BJ (cell line): ENCODE results near the gene PLA1A. TPM values are rescaled to one million over a fixed set of nuclear protein-coding genes. Genes with fewer than 3 reads are reported as not detected.
"Not testable (repeated sequence)": the region's sequence is repeated elsewhere in the genome, so short reads cannot be mapped to it uniquely, and the experiment has no call there.

Experiments
- CTCF ChIA-PET: fragments of 350-600 bp; formaldehyde crosslinking; extraction: SDS; loops from one replicate; lab custom pipeline; 2021; ENCODE audit warnings: antibody characterized with exemption, inconsistent platforms; lab: Yijun Ruan, JAX
- POLR2A ChIA-PET: fragments of 300-600 bp; sonication (Branson Sonifier 250); formaldehyde crosslinking; extraction: SDS; loops from one replicate; lab custom pipeline; 2021; ENCODE audit warnings: antibody characterized with exemption; lab: Charles Lee
- DNase-seq: peaks from one replicate; pipeline ENCODE4 v3.0.0-alpha.2; 2011; ENCODE audit warnings: low read depth
- H3K27me3 ChIP-seq: 2 replicates; pipeline ENCODE4 v1.6.0; 2011; ENCODE audit warnings: low read length; ENCODE audit not compliant: control insufficient read depth, insufficient read depth
- H3K36me3 ChIP-seq: 2 replicates; pipeline ENCODE4 v1.5.1; 2011; ENCODE audit warnings: low read length; ENCODE audit not compliant: control insufficient read depth, insufficient read depth
- H3K4me3 ChIP-seq: 2 replicates; pipeline ENCODE4 v1.5.1; 2011; ENCODE audit warnings: low read depth, mild to moderate bottlenecking, control low read depth, low read length
- CTCF ChIP-seq: IDR thresholded peaks from 2 replicates; pipeline ENCODE4 v1.5.1; 2011; ENCODE audit warnings: low read depth, mild to moderate bottlenecking, control low read depth, inconsistent platforms, low read length, moderate library complexity; ENCODE audit not compliant: insufficient read depth
- polyA plus RNA-seq: library from polyadenylated mRNA; depleted of rRNA; stranded (reverse); fragments of >200 nt; gene quantifications from 2 replicates; pipeline ENCODE4 v1.2.3, GENCODE V29; 2011

The PLA1A gene
- polyA plus RNA-seq, 1 experiment: not detected

- no peaks in the 10 kb centered on the region; the same call in 1 of the 2 replicates for H3K27me3 ChIP-seq
- CTCF ChIA-PET: interaction anchor here (0.6 kb wide), 1 partner anchor 12 kb away, joined by 3 read pairs; no protein-coding TSS in a partner anchor
Observed at GRCh38 chr3:119592861-119593260, 4.8 kb upstream of the PLA1A start.

GRCh38 chr3:119594066-119594465 is 3.6 kb upstream of the PLA1A start:
- Histone ChIP-seq H3K4me3 (no peak overlapping the region), H3K27me3 (no peaks in the 10 kb centered on the region; the same call in 1 of the 2 replicates), H3K36me3 (no peaks in the 10 kb centered on the region)
- TF ChIP-seq CTCF: no peak
- DNase-seq: no peak
- ChIA-PET CTCF (interaction anchor here (0.8 to 1.0 kb wide), 2 partner anchors 10 to 13 kb away, joined by 4 read pairs; no protein-coding TSS in a partner anchor), POLR2A (no interaction called here)

More at GRCh38 chr3:119592861-119593260, 4.8 kb upstream of the PLA1A start:
- POLR2A ChIA-PET: no interaction called here
- Histone ChIP-seq H3K36me3 (no peaks in the 10 kb centered on the region), H3K4me3 (no peak overlapping the region)
- no peak for DNase-seq
- no peak for TF ChIP-seq CTCF

DNA sequence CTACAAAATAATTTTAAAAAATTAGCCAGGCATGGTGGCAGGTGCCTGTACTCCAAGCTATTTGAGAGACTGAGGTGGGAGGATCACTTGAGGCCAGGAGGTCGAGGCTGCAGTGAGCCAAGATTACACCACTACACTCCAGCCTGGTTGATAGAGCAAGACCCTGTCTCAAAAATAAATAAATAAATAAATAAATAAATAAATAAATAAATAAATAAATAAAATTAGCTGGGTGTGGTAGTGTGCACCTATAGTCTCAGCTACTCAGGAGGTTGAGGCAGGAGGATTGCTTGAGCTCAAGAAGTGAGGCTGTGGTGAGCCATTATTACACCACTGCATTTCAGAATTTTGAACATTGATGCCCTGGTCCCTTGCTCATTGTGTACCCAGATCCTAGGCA is 2.8 kb upstream of the PLA1A start:
- CTCF ChIA-PET, H3K36me3 ChIP-seq, H3K4me3 ChIP-seq, DNase-seq, H3K27me3 ChIP-seq, POLR2A ChIA-PET: not testable (repeated sequence)

DNA sequence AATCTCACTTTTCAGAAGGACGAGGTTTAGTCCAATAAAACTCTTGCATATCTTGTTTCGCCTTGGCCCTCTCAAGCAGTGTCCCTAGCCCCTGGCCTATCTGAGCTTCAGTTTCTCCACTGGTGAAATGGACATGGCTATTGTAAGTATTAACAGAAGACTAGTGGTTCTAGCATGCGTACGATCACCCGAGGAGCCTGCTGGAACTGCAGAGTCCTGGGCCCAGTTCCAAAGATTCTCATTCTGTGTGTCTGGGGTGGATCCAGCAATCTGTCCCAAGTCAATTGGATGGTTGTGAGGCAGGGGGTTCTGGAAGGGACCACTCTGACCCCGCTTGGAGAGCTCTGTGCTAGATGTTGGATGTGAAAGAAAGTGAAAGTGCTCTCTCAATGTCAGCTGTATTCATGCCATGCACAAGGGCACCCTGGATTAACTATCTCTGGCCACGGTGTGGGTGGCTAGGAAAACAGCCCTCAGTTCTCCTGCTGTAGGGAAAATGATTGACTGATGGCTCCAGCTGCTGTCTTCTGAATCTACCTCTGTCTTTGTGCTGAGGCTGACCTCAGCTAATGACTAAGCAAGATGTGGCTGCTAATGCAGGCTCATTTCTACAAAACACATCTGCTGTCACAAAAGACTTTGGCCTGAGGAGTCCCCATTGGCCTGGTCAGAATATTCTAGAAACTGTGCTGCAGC is 1.9 kb upstream of the PLA1A start:
- Histone ChIP-seq H3K27me3 (no peaks in the 10 kb centered on the region; the same call in 1 of the 2 replicates), H3K36me3 (no peaks in the 10 kb centered on the region), H3K4me3 (no peak overlapping the region)
- no peak for TF ChIP-seq CTCF
- CTCF ChIA-PET: interaction anchor here (0.9 to 1.0 kb wide), 2 partner anchors 17 to 34 kb away, joined by 3 to 6 read pairs; no protein-coding TSS in a partner anchor
- DNase-seq: no peak
- POLR2A ChIA-PET: no interaction called here

DNA sequence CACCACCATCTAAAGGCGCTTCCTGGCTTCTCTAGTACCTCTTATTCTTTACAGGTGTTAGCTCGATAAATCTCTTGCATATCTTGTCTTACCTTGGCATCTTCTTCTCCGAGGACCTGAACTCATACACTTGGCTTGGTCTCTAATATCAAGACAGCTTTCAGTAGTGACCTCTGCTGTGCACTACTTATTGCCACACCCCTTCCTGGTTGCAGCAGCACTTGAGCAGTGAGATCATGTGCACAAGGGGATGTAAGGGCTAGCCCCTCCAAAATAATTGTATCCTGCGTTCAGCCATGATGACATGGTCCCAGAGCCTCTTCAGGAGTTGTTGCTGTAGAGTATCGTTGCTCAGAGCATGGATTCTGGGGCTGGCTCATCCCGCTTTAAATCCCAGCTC is 1.3 kb upstream of the PLA1A start:
- no peak for DNase-seq
- H3K27me3 ChIP-seq: no peaks in the 10 kb centered on the region; the same call in 1 of the 2 replicates
- no peak for TF ChIP-seq CTCF
- ChIA-PET CTCF (interaction anchor here (0.9 to 1.0 kb wide), 2 partner anchors 16 to 34 kb away, joined by 3 to 6 read pairs; no protein-coding TSS in a partner anchor), POLR2A (no interaction called here)
- H3K4me3 ChIP-seq: no peak overlapping the region
- no peaks in the 10 kb centered on the region for H3K36me3 ChIP-seq
